PC-3 (cell line): ENCODE data around the gene SFRP5. TPM values are rescaled to one million over a fixed set of nuclear protein-coding genes. Genes with fewer than 3 reads are reported as not detected.

ENCODE experiments used
- ATAC-seq: fragments of 200-7000 bp; cut with Tn5 transposase; 2 replicates; pipeline ENCODE4 v1.9.1; 2020; ENCODE audit warnings: mild to moderate bottlenecking, moderate library complexity
- BruUV-seq: library from RNA; stranded (reverse); fragments of 400-500 nt; replicated peaks from 2 replicates; lab custom pipeline; 2021; lab: Mats Ljungman, UMichigan
- CTCF ChIA-PET: fragments of 300-600 bp; sonication (Branson Sonifier 250); formaldehyde crosslinking; loops from one replicate; lab custom pipeline; 2022; ENCODE audit warnings: antibody characterized with exemption; lab: Charles Lee
- POLR2A ChIA-PET: fragments of 300-600 bp; sonication (Branson Sonifier 250); formaldehyde crosslinking; loops from one replicate; lab custom pipeline; 2022; ENCODE audit warnings: antibody characterized with exemption; ENCODE audit not compliant: unreplicated experiment; lab: Charles Lee
- DNase-seq: peaks from one replicate; pipeline ENCODE4 v3.0.0-alpha.2; 2015
- H2AFZ ChIP-seq: fragments of 300-600 bp; sonication (generic); 2 replicates; pipeline ENCODE4 v1.6.0; 2016; ENCODE audit warnings: antibody characterized with exemption, low read length
- H3F3A ChIP-seq: fragments of 300-600 bp; sonication (generic); one replicate; pipeline ENCODE4 v1.6.0; 2017; ENCODE audit warnings: antibody characterized with exemption, low read length, control low read depth, mild to moderate bottlenecking; ENCODE audit not compliant: unreplicated experiment
- H3K27ac ChIP-seq: fragments of 300-600 bp; sonication (generic); 2 replicates; pipeline ENCODE4 v1.5.1; 2016; ENCODE audit warnings: mild to moderate bottlenecking, low read length
- H3K27me3 ChIP-seq: fragments of 300-600 bp; sonication (generic); 2 replicates; pipeline ENCODE4 v1.6.1; 2016; ENCODE audit warnings: low read length, mixed read lengths
- H3K36me3 ChIP-seq: fragments of 300-600 bp; sonication (generic); 2 replicates; pipeline ENCODE4 v1.6.1; 2016; ENCODE audit warnings: low read depth, mixed run types, low read length, mixed read lengths
- H3K4me1 ChIP-seq: fragments of 300-600 bp; sonication (generic); 2 replicates; pipeline ENCODE4 v1.5.1; 2016; ENCODE audit warnings: low read length; ENCODE audit not compliant: insufficient read depth
- H3K4me2 ChIP-seq: fragments of 300-600 bp; sonication (generic); 2 replicates; pipeline ENCODE4 v1.6.0; 2016; ENCODE audit warnings: low read length
- H3K4me3 ChIP-seq: fragments of 300-600 bp; sonication (generic); 2 replicates; pipeline ENCODE4 v1.5.1; 2016; ENCODE audit warnings: mild to moderate bottlenecking, low read length, mixed read lengths
- H3K79me2 ChIP-seq: fragments of 300-600 bp; sonication (generic); 2 replicates; pipeline ENCODE4 v1.6.1; 2017; ENCODE audit warnings: low read length, mixed read lengths
- H3K9ac ChIP-seq: fragments of 300-600 bp; sonication (generic); 2 replicates; pipeline ENCODE4 v1.6.0; 2016; ENCODE audit warnings: mild to moderate bottlenecking, low read length
- H3K9me2 ChIP-seq: fragments of 300-600 bp; sonication (generic); replicated peaks from 2 replicates; pipeline ENCODE4 v1.6.1; 2016; ENCODE audit warnings: mixed run types, low read length, mixed read lengths
- H3K9me3 ChIP-seq: fragments of 300-600 bp; sonication (generic); 2 replicates; pipeline ENCODE4 v1.6.1; 2016; ENCODE audit warnings: low read length, mixed read lengths
- H4K20me1 ChIP-seq: fragments of 300-600 bp; sonication (generic); 2 replicates; pipeline ENCODE4 v1.6.1; 2016; ENCODE audit warnings: low read length, mixed read lengths
- EZH2 ChIP-seq: fragments of 300-600 bp; sonication (generic); IDR thresholded peaks from one replicate; pipeline ENCODE4 v1.6.1; 2017; ENCODE audit warnings: antibody characterized with exemption, mild to moderate bottlenecking, low read length; ENCODE audit not compliant: unreplicated experiment
- EZH2phosphoT487 ChIP-seq: fragments of 300-600 bp; sonication (generic); IDR thresholded peaks from 2 replicates; pipeline ENCODE4 v1.6.1; 2018; ENCODE audit warnings: mild to moderate bottlenecking, antibody characterized with exemption, low read length, borderline replicate concordance
- intact Hi-C: fragments of 100-400 bp; cut with micrococcal nuclease; formaldehyde crosslinking; loops from 2 replicates; pipeline ENCODE4 v1.9.0; 2023
- total RNA-seq: library from RNA; depleted of rRNA; stranded (reverse); fragments of >200 nt; gene quantifications from 2 replicates; pipeline ENCODE4 v1.2.3, GENCODE V29; 2014
- TF ChIP-seq, protein P1 (sequence below): fragments of 300-600 bp; sonication (generic); conservative IDR thresholded peaks from 2 replicates; pipeline ENCODE4 v1.5.1; 2017; ENCODE audit warnings: antibody characterized with exemption, low read depth, mild to moderate bottlenecking, low read length

SFRP5 gene
- total RNA-seq, 1 experiment from 2014 or later = not detected

DNA sequence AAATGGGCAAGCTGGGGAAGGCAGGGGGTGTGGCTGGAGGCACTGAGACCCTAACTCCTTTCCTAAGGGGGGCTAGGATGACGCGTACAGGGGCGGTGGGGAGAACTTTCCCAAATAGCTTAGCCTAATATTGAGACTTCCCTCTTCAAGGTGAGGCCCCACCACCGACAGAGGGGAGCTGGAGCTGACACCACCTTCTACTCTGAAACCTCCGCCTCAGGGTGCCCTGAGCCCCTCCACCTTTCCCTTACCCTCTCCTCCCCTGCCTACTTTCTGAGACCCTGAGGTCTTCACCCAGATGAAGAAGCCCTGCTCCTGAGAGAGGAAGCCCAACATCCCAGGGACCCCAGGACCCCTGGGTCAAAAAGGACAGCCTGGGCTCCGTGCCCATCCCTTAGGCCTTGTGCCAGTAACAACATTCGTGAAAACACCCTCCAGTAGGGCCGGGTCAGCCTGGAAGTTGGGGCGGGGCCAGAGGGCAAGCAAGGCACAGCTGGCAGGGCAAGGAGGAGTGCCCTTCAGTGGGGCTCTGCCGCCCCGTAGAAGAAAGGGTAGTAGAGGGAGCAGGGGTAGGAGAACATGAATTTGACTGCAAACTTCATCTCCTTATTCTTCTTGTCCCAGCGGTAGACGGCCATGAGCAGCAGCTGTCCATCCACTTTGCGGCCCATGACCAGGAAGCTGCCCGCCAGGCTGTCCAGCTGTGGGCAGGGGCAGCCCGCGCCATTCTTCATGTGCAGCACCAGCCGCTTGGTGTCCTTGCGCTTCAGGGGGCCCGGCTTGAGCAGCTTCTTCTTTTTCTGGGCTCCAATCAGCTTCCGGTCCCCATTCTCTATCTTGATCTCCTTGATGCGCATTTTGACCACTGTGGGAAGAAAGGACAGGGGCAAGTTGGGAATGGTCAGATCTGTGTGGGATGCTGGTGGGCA is 4.5 kb downstream of the SFRP5 start:
- ChIA-PET CTCF (no interaction called here), POLR2A (no interaction called here)
- H3K9me2 ChIP-seq = no peaks in the 10 kb centered on the region
- no peaks in the 10 kb centered on the region for H3F3A ChIP-seq
- DNase-seq (no peak), ATAC-seq (no peak)
- intact Hi-C loops = no loop called here
- H3K79me2 ChIP-seq = no peaks in the 10 kb centered on the region
- H3K27ac ChIP-seq = no peak overlapping the region
- no peak overlapping the region for H3K4me3 ChIP-seq
- no peak overlapping the region for H2AFZ ChIP-seq
- TF ChIP-seq, protein P1, sequence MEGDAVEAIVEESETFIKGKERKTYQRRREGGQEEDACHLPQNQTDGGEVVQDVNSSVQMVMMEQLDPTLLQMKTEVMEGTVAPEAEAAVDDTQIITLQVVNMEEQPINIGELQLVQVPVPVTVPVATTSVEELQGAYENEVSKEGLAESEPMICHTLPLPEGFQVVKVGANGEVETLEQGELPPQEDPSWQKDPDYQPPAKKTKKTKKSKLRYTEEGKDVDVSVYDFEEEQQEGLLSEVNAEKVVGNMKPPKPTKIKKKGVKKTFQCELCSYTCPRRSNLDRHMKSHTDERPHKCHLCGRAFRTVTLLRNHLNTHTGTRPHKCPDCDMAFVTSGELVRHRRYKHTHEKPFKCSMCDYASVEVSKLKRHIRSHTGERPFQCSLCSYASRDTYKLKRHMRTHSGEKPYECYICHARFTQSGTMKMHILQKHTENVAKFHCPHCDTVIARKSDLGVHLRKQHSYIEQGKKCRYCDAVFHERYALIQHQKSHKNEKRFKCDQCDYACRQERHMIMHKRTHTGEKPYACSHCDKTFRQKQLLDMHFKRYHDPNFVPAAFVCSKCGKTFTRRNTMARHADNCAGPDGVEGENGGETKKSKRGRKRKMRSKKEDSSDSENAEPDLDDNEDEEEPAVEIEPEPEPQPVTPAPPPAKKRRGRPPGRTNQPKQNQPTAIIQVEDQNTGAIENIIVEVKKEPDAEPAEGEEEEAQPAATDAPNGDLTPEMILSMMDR = no peak
- TF ChIP-seq EZH2 = no peak
- TF ChIP-seq EZH2phosphoT487 = no peak
- no peak overlapping the region for H3K9ac ChIP-seq
- BruUV-seq = no TSS peak
- no peak overlapping the region for H3K4me2 ChIP-seq
- no peaks in the 10 kb centered on the region for H3K9me3 ChIP-seq
- H3K4me1 ChIP-seq = no peaks in the 10 kb centered on the region
- no peaks in the 10 kb centered on the region for H3K36me3 ChIP-seq
- H4K20me1 ChIP-seq = no peaks in the 10 kb centered on the region
- peaks cover 7% of the 10 kb centered on the region; the same call in 1 of the 2 replicates for H3K27me3 ChIP-seq

DNA sequence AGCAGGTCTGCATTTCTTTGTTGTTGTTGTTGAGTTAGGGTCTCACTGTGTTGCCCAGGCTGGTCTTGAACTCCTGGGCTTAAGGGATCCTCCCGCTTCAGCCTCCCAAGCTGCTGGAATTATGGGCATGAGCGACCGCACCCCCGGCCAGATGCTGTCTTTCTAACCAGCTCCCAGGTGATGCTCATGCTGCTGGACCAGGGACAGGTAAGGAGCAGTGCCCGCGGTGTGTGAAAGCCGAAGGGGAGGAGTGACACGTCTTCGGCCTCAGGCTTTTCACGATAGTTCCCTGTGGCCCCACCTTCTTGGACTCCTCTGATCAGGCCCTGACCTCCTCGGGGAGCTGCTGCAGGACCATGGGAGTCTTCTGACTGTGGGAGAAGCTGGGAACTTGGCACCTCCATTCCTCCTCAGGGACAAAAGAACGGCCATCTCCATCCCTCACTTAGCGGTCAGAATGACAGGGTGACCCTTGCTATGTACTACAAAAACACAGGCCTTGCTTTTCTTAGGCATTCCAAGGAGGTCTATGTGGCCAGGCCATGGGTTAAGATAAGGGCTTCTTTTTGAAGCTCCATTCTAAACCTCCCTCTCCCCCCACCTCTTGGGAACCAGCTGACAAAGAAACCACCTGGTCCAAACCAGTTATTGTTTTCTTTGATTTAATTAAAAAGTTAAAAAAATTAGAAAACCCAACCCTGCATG is 5.5 kb downstream of the SFRP5 start:
- intact Hi-C loops = no loop called here
- Histone ChIP-seq H3K27ac (no peak overlapping the region), H3K27me3 (peaks cover 7% of the 10 kb centered on the region; the same call in 1 of the 2 replicates), H3K36me3 (no peaks in the 10 kb centered on the region), H3K4me2 (no peak overlapping the region), H3K79me2 (no peaks in the 10 kb centered on the region), H3K4me1 (no peaks in the 10 kb centered on the region), H3K4me3 (no peak overlapping the region), H3K9ac (no peak overlapping the region), H3K9me2 (no peaks in the 10 kb centered on the region), H3F3A (no peaks in the 10 kb centered on the region), H3K9me3 (no peaks in the 10 kb centered on the region), H2AFZ (no peak overlapping the region), H4K20me1 (no peaks in the 10 kb centered on the region)
- DNase-seq = no peak
- ChIA-PET POLR2A (no interaction called here), CTCF (no interaction called here)
- ATAC-seq = no peak
- TF ChIP-seq, protein P1 = no peak
- TF ChIP-seq EZH2phosphoT487 = no peak
- TF ChIP-seq EZH2 = no peak
- no TSS peak for BruUV-seq
